ENCODE data around the gene PLCH1. TPM values are rescaled to one million over a fixed set of nuclear protein-coding genes. Genes with fewer than 3 reads are reported as not detected.
A peak's percentile ranks its signal among the peaks of the same experiment; 100 is the strongest.

The PLCH1 gene
- total and polyA plus RNA-seq, 2 donors (not counting 1 experiment from before 2014, with no cell fraction given) = under 0.01 to 0.03 TPM

GRCh38 chr3:155744010-155744625 lies 753 bp downstream of the PLCH1 start:
- peak overlapping the region; percentile 67 to 85 (median 75) for H3K4me3 ChIP-seq (replicated peaks in 1 of 4; ENCODE audit: control extremely low read depth in 1 of 4, insufficient read depth in 1 of 4, low read depth in 3 of 4, low read length in 4 of 4)
- H3K9ac ChIP-seq (ENCODE audit: insufficient read depth, low read length) = no peak overlapping the region
- no peaks in the 10 kb centered on the region for H4K20me1 ChIP-seq (ENCODE audit: control insufficient read depth, extremely low read depth, insufficient read depth, low read length)
- no peak for DNase-seq (ENCODE audit: low read depth in 2 of 2)
- peak overlapping the region; percentile 98 for H3K4me2 ChIP-seq (ENCODE audit: extremely low read depth, insufficient read depth, low read length)
- H3K27me3 ChIP-seq (ENCODE audit: control insufficient read depth, insufficient read depth, low read length) = no peaks in the 10 kb centered on the region
- TF ChIP-seq CTCF (conservative IDR thresholded peaks at IDR 0.05 in 1 of 2, IDR thresholded peaks at IDR 0.05 in 1 of 2; ENCODE audit: low read depth in 1 of 2, low read length in 2 of 2) (peak in 1 of 2 donors; percentile 4), EZH2 (IDR thresholded peaks at IDR 0.05; ENCODE audit: low read length, missing control alignments) (no peak)
- peaks cover 2% of the 10 kb centered on the region for H3K4me1 ChIP-seq (ENCODE audit: control insufficient read depth, extremely low read depth, insufficient read depth, low read length)
- H3K79me2 ChIP-seq (ENCODE audit: control insufficient read depth, insufficient read depth, low read length) = no peaks in the 10 kb centered on the region
- no peaks in the 10 kb centered on the region for H3K9me3 ChIP-seq (ENCODE audit: control insufficient read depth, insufficient read depth, low read depth, low read length)
- peak overlapping the region; percentile 93 for H2AFZ ChIP-seq (ENCODE audit: low read length)
- H3K36me3 ChIP-seq (ENCODE audit: control insufficient read depth, insufficient read depth, low read length) = no peaks in the 10 kb centered on the region
- H3K27ac ChIP-seq (ENCODE audit: insufficient read depth, low read length) = no peak overlapping the region

- no peak for DNase-seq (ENCODE audit: low read depth in 2 of 2)
- TF ChIP-seq EZH2 (IDR thresholded peaks at IDR 0.05; ENCODE audit: low read length, missing control alignments) (no peak), CTCF (conservative IDR thresholded peaks at IDR 0.05 in 1 of 2, IDR thresholded peaks at IDR 0.05 in 1 of 2; ENCODE audit: low read depth in 1 of 2, low read length in 2 of 2) (no peak)
- no peak overlapping the region for H3K9ac ChIP-seq (ENCODE audit: insufficient read depth, low read length)
These were observed 1.3 kb downstream of the PLCH1 start for GRCh38 chr3:155743606-155744005.

GRCh38 chr3:155742349-155742965 lies 2.4 kb downstream of the PLCH1 start:
- no peak for TF ChIP-seq EZH2 (IDR thresholded peaks at IDR 0.05; ENCODE audit: low read length, missing control alignments)
- no peak for TF ChIP-seq CTCF (conservative IDR thresholded peaks at IDR 0.05 in 1 of 2, IDR thresholded peaks at IDR 0.05 in 1 of 2; ENCODE audit: low read depth in 1 of 2, low read length in 2 of 2)
- Histone ChIP-seq H3K27me3 (ENCODE audit: control insufficient read depth, insufficient read depth, low read length) (no peaks in the 10 kb centered on the region), H3K27ac (ENCODE audit: insufficient read depth, low read length) (no peak overlapping the region), H3K79me2 (ENCODE audit: control insufficient read depth, insufficient read depth, low read length) (no peaks in the 10 kb centered on the region), H3K9me3 (ENCODE audit: control insufficient read depth, insufficient read depth, low read depth, low read length) (no peaks in the 10 kb centered on the region), H3K4me3 (replicated peaks in 1 of 4; ENCODE audit: control extremely low read depth in 1 of 4, insufficient read depth in 1 of 4, low read depth in 3 of 4, low read length in 4 of 4) (no peak overlapping the region), H3K4me2 (ENCODE audit: extremely low read depth, insufficient read depth, low read length) (no peak overlapping the region), H3K4me1 (ENCODE audit: control insufficient read depth, extremely low read depth, insufficient read depth, low read length) (peaks cover 2% of the 10 kb centered on the region), H4K20me1 (ENCODE audit: control insufficient read depth, extremely low read depth, insufficient read depth, low read length) (no peaks in the 10 kb centered on the region), H3K36me3 (ENCODE audit: control insufficient read depth, insufficient read depth, low read length) (no peaks in the 10 kb centered on the region), H3K9ac (ENCODE audit: insufficient read depth, low read length) (no peak overlapping the region), H2AFZ (ENCODE audit: low read length) (no peak overlapping the region)
- DNase-seq (ENCODE audit: low read depth in 2 of 2) = no peak

More at GRCh38 chr3:155743606-155744005, 1.3 kb downstream of the PLCH1 start:
- no peaks in the 10 kb centered on the region for H3K27me3 ChIP-seq (ENCODE audit: control insufficient read depth, insufficient read depth, low read length)
- peaks cover 2% of the 10 kb centered on the region for H3K4me1 ChIP-seq (ENCODE audit: control insufficient read depth, extremely low read depth, insufficient read depth, low read length)
- peak overlapping the region; percentile 93 for H2AFZ ChIP-seq (ENCODE audit: low read length)
- H3K79me2 ChIP-seq (ENCODE audit: control insufficient read depth, insufficient read depth, low read length) = no peaks in the 10 kb centered on the region
- no peak overlapping the region for H3K27ac ChIP-seq (ENCODE audit: insufficient read depth, low read length)
- H3K9me3 ChIP-seq (ENCODE audit: control insufficient read depth, insufficient read depth, low read depth, low read length) = no peaks in the 10 kb centered on the region
- no peaks in the 10 kb centered on the region for H3K36me3 ChIP-seq (ENCODE audit: control insufficient read depth, insufficient read depth, low read length)
- H3K4me2 ChIP-seq (ENCODE audit: extremely low read depth, insufficient read depth, low read length) = peak overlapping the region; percentile 98
- H4K20me1 ChIP-seq (ENCODE audit: control insufficient read depth, extremely low read depth, insufficient read depth, low read length) = no peaks in the 10 kb centered on the region
- peak overlapping the region; percentile 67 to 85 (median 75) for H3K4me3 ChIP-seq (replicated peaks in 1 of 4; ENCODE audit: control extremely low read depth in 1 of 4, insufficient read depth in 1 of 4, low read depth in 3 of 4, low read length in 4 of 4)
